Measurements from ENCODE around the gene VEGFB.

DNA sequence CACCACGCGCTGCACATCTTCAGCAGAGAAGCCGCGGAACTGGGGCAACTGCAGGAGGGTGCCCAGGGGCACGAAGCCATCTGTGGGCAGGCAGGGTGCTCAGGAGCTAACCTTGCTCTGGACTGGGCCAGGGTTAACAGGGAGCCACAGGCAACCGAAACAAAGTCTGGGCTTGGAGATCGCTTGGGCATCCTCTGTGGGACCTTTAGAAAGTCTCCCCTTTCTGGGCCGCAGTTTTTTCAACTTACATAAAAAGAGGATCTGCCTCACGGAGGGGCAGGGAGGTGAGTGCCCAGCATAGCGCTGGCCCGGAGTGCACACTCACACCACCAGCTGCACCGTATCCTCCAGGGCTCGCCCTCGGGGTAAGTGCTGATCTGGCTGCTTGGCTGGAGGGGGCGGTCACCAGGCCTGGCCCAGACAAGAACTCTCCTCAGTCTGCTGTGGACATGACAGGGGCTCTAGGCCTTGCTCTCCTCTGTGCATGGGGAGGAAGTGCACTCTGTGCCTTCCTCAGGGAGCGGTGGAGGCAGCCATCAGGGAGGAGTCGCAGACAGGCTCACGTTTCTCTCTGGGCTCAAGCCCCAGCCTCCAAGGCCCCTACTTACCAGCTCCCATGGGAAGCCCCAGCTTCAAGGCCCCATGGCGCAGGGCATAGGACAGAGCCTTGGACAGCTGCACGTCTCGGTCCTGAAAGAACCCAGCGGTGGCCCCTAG is 9.3 kb upstream of the VEGFB start:
- TF ChIP-seq POLR2A (IDR thresholded peaks at IDR 0.05; ENCODE audit: low read depth, low read length), result no peak
- no peak for TF ChIP-seq CTCF (conservative IDR thresholded peaks at IDR 0.05; ENCODE audit: low read depth, low read length)
- no peak for TF ChIP-seq CHD1 (IDR thresholded peaks at IDR 0.05; ENCODE audit: low read depth, low read length)
- TF ChIP-seq RAD21 (IDR thresholded peaks at IDR 0.05; ENCODE audit: low read length), result no peak
- TF ChIP-seq RCOR1 (IDR thresholded peaks at IDR 0.05; ENCODE audit: insufficient replicate concordance, low read length), result no peak
- TF ChIP-seq MAZ (IDR thresholded peaks at IDR 0.05; ENCODE audit: borderline replicate concordance, low read depth, low read length), result no peak
- TF ChIP-seq, protein P1, sequence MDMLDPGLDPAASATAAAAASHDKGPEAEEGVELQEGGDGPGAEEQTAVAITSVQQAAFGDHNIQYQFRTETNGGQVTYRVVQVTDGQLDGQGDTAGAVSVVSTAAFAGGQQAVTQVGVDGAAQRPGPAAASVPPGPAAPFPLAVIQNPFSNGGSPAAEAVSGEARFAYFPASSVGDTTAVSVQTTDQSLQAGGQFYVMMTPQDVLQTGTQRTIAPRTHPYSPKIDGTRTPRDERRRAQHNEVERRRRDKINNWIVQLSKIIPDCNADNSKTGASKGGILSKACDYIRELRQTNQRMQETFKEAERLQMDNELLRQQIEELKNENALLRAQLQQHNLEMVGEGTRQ (IDR thresholded peaks at IDR 0.05; ENCODE audit: low read depth, low read length), result no peak
- TF ChIP-seq SMC3 (IDR thresholded peaks at IDR 0.05; ENCODE audit: low read depth, low read length), result no peak
- no peak for TF ChIP-seq RFX5 (IDR thresholded peaks at IDR 0.05; ENCODE audit: low read depth, low read length)
- no peak for TF ChIP-seq MAFK (IDR thresholded peaks at IDR 0.05; ENCODE audit: low read depth, low read length)
- TF ChIP-seq, protein P2, sequence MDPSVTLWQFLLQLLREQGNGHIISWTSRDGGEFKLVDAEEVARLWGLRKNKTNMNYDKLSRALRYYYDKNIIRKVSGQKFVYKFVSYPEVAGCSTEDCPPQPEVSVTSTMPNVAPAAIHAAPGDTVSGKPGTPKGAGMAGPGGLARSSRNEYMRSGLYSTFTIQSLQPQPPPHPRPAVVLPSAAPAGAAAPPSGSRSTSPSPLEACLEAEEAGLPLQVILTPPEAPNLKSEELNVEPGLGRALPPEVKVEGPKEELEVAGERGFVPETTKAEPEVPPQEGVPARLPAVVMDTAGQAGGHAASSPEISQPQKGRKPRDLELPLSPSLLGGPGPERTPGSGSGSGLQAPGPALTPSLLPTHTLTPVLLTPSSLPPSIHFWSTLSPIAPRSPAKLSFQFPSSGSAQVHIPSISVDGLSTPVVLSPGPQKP (IDR thresholded peaks at IDR 0.05; ENCODE audit: borderline replicate concordance, low read depth, low read length), result no peak
- no peak for TF ChIP-seq BHLHE40 (IDR thresholded peaks at IDR 0.05; ENCODE audit: low read depth, low read length)
